Breast epithelium (tissue), 3 donors: Measurements from ENCODE around the gene CCL26.

Experiments
- POLR2A ChIP-seq: fragments of 450-650 bp; IDR thresholded peaks from one replicate; pipeline ENCODE4 v1.6.1; 2016; ENCODE audit warnings: antibody characterized with exemption, mild to moderate bottlenecking, moderate library complexity
- TF ChIP-seq, protein P1 (sequence below), 3 donors: fragments of 450-650 bp; IDR thresholded peaks; one replicate each; pipeline ENCODE4 v1.5.1; 2016 to 2017; ENCODE audit warnings: antibody characterized with exemption in 3 of 3, mild to moderate bottlenecking in 3 of 3, moderate library complexity in 3 of 3

DNA sequence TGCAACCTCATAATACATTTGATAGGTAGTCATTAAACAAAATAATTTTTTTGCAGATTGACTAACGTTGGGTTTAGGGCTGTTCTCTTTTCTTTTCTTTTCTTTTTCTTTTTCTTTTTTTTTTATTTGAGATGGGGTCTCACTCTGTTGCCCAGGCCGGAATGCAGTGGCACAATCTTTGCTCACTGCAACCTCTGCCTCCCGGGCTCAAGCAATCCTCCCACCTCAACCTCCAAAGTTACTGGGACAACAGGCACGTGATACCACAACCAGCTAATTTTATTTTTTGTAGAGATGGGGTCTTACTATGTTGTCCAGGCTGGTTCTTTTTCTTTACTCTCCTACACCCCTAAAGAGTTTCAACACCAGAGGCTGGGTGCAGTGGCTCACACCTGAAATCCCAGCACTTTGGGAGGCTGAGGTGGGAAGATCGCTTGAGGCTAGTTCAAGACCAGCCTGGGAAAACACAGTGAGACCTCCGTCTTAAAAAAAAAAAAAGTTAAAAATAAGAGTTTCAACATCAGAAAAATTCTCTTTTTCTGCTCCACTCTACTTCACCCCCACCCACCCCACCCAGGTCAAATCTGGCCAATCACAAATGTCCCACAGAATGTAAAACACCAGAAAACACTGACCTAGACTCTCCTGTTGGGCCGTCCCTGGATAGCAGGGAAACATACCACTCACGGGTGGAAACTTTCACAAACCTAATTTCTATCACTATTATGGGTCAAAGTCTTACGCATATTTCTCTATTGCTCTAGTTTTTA, 36.2 kb downstream of the CCL26 start:
- TF ChIP-seq, protein P1, sequence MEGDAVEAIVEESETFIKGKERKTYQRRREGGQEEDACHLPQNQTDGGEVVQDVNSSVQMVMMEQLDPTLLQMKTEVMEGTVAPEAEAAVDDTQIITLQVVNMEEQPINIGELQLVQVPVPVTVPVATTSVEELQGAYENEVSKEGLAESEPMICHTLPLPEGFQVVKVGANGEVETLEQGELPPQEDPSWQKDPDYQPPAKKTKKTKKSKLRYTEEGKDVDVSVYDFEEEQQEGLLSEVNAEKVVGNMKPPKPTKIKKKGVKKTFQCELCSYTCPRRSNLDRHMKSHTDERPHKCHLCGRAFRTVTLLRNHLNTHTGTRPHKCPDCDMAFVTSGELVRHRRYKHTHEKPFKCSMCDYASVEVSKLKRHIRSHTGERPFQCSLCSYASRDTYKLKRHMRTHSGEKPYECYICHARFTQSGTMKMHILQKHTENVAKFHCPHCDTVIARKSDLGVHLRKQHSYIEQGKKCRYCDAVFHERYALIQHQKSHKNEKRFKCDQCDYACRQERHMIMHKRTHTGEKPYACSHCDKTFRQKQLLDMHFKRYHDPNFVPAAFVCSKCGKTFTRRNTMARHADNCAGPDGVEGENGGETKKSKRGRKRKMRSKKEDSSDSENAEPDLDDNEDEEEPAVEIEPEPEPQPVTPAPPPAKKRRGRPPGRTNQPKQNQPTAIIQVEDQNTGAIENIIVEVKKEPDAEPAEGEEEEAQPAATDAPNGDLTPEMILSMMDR (IDR thresholded peaks at IDR 0.05), result no peak
- no peak for TF ChIP-seq POLR2A
